Activated CD4-positive, alpha-beta T cell treated with anti-CD3 and anti-CD28 coated beads, Interleukin-10, Interleukin-2, amounts not matched to agents 100 ng/mL and 50 ng/mL, durations not matched to agents 16 hours and 8 hours (primary cell): ENCODE data around the gene NPAS1.

Experiments
- DNase-seq: peaks from one replicate; pipeline ENCODE4 v3.0.0-alpha.2; 2020

NPAS1 gene, protein sequence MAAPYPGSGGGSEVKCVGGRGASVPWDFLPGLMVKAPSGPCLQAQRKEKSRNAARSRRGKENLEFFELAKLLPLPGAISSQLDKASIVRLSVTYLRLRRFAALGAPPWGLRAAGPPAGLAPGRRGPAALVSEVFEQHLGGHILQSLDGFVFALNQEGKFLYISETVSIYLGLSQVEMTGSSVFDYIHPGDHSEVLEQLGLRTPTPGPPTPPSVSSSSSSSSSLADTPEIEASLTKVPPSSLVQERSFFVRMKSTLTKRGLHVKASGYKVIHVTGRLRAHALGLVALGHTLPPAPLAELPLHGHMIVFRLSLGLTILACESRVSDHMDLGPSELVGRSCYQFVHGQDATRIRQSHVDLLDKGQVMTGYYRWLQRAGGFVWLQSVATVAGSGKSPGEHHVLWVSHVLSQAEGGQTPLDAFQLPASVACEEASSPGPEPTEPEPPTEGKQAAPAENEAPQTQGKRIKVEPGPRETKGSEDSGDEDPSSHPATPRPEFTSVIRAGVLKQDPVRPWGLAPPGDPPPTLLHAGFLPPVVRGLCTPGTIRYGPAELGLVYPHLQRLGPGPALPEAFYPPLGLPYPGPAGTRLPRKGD

DNA sequence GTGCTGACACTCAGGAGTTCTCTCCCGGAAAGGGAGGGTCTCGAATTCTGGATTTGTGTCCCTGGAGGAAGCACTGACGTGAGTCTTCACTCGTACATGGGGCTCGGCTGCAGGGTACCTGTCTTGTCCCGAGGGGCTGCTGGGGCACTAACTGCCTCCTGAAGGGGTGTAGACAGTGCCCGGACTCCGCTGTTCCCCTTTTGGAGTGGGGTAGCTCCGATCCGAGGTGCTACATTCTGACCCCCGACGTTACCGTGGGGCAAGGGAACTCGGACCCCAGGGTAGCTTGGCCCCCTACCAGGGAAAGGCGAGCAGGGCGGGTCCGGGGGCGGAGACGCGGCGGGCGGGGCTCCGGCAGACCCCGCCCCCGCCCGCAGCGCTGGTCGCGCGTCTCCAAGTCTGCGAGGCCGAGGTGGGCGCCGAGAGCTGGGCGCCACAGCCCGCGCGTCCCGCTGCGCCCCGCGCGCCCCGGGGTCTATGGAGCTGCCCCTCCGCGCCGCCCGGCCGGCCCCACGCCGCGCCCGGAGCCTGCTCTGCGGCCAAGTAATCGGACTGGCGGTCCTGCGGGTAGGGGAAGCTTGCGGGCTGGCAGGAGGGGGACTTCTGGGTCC lies at the start of gene NPAS1:
TSS of gene NPAS1 (plus strand) at position 407 of the 611 bp plus-strand sequence. CDS start 1,211 bp downstream, outside the sequence.
- DNase-seq: no peak

DNA sequence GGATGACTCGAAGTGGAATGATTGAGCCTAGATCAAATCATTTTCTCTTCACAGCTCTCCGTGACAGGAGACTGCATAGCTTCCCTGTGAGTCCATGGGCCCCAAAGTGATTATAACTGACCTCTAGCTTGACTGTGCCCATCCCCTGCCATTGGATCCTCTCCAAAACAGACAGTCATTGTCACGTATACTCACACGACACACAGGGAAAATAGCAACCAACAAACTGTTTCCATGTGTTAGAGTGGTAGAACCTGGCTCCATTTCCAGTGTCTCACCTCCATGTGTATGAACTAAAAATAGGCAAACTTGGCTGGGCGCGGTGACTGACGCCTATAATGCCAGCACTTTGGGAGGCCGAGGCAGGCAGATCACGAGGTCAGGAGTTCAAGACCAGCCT lies 48.8 kb upstream of the NPAS1 start:
- no peak for DNase-seq

DNA sequence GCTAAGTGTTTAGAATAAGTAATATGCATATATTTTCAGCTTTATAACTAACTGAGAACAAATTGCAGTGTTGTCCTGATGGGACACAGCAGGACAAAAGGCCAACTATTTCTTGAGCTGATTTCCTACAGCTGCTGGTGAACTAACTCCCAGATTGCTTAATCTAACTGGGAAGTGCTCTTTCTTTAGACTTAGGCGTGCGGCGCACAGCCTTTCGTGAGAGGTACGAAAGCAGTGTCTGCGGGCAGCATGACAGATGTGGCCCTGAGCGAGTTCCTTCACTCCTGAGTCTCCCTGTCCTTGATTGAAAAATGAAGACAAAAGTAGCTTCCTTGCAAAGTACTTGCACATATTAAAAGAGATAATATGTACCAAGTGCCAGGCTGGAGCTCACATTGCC lies 47.3 kb upstream of the NPAS1 start:
- DNase-seq: no peak

DNA sequence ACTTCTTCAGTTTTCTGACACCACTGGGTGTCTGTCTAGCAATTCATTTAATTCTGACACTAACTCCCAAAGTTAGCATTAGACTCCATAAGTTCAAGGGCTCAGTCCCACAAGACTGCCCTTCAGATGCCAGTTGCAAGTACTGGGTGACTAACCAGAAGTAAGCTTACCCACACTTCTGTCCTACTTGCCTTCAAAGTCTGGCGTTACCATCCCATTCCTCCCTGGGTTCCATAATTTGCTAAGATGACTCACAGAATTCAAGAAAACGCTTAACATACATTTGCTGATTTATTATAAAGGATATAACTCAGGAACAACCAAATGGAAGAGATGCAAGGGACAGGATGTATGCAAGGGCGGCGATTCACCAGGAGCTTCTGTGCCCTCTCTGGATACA lies 45.5 kb upstream of the NPAS1 start:
- no peak for DNase-seq

DNA sequence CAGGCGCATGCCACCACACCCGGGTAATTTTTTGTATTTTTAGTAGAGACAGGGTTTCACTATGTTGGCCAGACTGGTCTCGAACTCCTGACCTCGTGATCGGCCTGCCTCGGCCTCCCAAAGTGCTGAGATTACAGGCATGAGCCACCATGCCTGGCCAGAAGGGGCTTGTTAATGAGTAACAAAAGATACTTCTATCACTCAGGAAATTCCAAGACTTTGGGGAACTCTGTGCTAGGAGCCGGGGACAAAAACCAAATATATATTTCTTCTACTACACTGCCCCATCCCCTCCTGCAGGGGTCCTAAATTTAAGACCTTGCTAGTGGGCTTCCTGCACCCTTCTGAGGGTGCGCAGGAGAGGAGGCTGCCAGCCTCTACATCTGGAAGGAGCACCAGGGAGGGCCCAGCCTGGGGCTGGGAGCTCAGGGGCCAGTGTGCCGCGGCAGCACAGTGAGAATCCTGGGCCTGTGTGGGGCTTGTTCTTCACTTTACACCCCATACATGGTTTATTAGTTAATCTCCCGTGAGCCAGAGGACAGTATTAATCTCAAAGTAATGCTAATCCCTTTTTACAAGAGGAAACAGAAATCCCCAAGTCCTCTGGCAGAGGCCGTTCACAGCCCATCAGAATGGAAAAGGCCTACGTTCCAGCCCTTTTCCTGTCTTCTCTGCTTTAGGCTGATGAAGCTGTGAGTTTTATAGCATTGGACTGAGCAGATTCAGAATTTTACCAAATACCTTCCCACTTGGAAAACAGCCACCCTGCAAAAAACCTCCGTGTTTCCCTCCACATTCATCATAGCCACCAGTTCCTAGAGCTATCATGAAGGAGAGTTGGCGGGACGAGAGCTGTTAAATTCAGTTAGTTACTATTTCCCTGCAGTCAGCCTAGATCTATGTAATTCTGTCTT lies 44.4 kb upstream of the NPAS1 start:
- no peak for DNase-seq

DNA sequence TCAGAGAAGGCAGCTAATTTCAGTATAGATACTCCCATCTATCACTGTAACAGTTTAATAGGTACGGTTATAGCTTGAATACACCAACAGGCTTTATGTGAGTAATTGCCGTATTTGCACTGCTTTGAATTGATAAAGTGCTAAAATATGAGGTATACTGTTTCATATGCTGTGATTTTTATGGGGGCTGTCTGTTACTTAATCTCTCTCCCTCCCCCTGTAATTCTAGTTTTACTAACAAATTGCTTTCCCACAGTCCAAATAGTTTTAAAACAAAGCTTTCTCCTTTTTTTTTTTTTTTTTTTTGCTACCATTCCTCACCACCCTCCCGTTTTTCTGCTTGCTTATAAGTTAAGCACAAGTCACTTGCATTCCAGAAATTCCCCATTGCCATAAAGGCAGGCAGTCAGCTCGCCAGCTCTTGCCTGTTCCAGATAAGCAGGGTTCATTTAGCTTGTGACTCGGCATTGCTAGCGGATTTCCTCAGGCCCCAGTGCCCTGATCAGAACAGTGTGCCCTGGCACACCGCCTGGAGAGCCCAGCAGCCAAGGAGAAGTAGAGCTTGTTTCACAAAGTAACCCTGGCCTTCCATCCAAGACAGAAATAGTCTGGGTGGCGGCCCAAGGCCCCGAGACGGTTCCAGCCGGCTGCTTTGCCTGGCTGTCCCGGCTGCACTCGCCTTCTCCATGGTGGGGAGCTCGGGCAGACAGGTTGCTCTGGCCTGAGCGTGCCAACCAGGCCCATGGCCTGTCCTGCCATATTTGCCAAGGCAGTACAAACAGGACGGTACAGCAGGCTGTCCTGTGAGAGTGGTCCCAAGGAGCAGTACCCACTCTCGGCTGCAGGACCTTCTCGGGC lies 43.5 kb upstream of the NPAS1 start:
- DNase-seq: no peak

DNA sequence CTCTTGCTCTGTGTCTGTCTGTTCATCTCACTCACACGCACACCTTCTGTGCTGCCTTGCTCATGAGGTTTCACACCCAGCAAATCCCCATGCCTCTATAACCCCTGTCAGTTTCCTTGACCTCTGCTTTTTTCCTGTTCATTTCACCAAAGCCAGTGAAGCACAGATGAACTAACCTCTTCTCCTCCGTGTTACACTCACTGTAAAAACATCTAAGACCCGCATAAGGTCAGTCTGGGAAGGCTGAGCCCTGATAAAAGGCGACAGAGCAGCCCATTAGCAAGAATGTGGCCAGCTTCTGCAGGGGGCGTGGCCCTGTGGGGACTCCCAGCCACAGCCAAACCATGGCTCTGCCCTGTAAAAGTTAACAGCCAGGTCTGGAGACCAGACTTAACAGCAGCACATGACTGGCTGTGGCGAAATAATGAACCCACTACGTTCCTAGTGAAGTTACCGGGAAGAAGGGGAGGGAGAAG lies 42.8 kb upstream of the NPAS1 start:
- no peak for DNase-seq

DNA sequence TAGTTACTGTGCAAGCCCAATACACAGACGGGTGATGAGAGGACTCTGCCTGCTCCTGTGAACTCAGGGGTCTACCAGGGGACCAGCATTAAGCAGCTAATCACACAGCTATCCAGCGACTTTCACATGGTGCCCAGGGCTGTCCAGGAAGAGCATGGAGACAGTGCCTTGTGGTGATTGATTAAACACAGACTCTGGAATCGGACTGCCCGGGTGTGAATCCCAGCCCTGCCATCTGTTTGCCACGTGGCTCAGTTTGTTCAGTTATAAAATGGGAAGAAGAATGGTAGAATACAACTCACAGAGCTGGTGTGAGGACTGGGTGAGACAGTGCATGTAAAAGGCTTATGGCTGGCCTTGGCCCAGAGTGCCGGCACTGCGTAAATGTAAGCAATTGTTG lies 42.1 kb upstream of the NPAS1 start:
- DNase-seq: no peak

DNA sequence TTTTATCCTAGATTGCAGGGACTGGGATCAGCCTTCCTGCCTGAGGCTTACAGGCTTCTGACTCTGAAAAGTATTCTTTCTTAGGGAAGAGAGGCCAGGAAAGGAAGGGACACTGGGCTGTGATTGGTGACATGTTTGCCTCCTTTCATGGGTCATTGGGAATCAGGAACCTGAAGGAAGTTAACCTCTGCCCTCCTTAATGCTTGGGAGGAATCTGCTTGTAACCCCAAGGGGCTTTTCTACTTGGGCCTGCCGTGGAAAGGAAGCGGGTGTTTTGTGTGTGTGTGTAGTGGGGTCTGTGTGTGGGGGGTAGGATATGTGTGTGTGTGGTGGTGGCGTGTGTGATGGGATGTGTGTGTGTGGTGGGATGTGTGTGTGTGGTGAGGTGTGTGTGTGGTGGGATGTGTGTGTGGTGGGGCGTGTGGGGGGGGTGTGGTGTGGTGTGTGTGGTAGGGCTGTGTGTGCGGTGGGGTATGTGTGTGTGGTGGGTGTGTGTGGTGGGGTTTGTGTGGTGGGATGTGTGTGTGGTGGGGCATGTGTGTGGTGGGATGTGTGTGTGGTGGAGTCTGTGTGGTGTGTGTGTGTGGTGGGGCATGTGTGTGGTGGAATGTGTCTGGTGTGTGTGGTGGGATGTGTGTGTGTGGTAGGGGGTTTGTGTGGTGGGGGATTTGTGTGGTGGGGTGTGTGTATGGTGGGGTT lies 41.3 kb upstream of the NPAS1 start:
- no peak for DNase-seq

DNA sequence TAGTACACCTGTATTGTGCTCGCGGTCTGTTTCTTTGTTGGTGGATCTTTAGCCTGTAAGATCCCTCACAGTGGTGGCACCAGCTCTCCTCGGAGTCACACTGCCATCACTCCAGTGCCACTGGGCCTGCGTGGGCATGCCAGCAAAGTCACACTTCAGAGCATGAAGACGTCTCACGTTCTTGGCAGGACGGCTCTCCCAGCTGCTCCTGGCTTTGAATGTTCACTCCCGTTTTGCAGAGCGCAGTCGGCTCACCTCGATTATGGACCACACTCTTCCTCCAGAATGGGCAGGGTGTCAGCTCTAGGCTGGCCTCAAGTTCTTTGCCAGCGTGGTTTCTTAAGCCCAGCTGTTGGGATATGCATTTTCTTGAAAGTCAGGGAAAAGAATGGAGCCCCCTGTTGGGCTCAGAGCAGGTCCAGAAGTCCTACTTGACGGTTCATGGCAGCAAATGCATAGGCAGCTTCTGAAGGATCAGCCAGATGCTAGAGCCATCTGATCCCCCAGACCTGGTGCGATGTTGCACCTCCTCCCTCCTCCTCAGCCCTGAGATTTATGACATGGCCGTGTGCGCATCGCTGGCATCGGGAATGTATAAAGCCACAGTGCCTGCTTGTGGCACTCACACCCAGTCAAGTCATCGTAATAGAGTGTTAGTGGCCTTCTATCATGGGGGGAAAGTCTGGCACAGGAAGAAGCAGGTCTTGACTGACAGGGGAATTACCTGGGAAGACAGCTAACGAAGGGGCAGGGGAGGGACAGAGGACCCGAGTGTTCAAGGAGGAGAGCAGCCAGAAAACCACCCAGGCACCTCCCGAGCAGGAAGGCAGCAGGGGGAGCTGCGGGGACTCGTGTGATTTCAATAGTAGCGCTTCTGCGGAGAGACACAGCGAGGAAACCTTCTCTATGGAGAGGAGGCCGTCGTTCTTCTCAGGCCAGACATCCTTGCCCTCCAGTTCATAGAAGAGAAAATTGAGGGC lies 40.2 kb upstream of the NPAS1 start:
- DNase-seq: no peak

DNA sequence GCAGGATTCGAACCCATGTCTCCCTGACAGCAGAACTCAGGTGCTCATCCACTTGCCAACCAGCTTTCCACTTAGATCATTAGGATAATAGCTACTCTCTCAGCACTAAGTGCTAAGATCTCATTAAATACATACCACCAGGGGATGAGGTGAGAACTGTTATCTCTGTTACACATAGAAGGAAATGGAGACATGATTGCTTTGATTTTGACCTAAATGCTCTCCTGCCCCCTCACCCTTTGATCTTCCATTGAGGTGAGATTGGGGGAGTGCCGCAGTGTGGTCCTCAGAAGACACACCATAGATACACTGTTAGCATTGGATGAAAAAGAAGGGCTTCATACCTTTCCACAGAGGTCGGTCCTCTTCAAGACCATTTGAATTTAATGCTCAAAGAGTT lies 38.9 kb upstream of the NPAS1 start:
- DNase-seq: no peak

DNA sequence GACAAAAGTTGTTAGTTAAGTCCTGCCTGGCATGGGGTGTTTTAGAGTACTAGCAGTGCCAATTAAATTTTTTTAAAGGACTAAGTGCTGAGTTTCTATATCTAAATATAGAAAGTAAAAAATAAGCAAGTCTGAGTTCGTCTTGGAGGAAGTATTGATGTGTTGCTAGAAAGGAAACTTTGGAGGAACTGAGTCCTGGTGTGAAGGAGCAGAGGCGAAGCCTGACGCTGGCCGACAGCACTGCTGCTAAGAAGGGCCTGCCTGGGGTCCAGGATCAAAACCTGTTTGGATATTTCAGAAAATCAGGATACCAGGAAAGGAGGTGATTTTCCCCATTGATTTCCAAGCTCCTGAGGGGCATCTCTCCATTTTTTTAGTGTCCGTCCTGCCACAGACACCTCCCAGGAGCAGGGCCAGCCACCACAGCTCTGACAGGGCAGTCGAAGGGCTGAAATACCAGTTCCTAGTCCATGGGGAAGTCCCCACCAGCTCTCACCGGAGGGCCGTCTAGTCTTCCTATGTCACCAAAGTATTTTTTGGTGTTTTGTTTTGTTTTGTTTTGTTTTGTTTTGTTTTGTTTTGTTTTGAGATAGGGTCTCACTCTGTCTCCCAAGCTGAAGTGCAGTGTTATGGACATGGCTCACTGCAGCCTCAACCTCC lies 38.2 kb upstream of the NPAS1 start:
- no peak for DNase-seq

DNA sequence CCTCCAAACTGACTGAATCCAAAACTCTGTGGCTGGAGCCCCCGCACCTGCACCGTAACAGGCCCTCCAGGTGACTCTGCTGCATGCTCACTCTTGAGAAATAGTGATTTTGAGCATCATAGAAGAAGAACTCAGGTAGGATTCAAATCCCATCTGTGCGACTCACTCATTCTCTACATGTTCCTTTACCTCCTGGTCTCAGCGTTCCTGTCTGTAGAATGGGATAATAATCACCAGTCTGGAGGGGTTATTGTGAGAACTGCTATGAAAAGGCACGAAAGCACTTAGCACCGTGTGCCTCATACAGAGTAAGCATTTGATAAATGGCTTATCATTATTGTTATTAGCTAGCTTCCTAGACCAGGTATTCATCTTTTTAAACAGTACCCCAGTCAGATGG lies 36.5 kb upstream of the NPAS1 start:
- no peak for DNase-seq

DNA sequence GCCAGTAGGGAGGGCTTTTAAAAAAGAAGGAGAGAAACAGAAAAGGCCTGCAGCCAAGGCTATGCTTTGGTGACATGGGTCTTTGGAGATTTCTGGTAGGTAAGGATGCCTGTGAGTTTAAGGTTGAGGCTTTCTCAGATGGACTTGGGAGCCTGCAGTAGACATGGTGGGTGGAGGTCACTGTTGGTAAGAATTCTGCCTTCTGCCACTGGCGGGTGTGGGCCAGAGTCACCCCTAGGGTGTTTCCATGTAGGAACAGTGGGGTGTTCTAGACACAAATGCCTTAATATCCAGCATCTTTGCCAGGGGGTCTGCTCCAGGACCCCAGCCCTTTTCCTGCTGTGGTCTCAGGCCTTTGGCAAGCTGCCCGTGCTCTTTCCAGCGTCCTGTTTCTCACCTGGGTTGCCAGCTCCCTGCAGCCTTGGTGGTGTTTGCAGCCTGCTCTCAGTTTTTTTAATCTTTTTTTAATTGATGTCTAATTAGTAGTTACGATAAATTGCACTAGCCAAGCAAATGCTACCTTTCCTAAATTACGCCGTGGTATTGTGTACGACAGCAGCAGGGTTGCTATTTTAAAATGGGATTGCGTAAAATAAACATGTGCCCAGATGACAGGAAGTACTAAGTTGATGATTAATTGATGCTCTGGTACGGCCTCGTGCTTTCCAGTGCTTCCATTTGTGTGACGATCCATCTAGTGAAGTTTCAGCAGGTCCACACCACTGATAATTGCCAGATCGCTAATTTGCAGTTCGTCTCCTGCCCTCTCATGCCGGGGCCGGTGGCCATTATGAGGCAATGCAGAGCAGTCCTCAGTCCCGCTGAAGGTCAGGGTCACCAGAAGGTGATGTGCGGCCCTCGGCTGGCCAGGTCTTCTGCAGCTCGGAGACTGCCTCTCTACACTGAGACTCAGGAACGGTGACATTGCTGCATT lies 35.3 kb upstream of the NPAS1 start:
- no peak for DNase-seq

DNA sequence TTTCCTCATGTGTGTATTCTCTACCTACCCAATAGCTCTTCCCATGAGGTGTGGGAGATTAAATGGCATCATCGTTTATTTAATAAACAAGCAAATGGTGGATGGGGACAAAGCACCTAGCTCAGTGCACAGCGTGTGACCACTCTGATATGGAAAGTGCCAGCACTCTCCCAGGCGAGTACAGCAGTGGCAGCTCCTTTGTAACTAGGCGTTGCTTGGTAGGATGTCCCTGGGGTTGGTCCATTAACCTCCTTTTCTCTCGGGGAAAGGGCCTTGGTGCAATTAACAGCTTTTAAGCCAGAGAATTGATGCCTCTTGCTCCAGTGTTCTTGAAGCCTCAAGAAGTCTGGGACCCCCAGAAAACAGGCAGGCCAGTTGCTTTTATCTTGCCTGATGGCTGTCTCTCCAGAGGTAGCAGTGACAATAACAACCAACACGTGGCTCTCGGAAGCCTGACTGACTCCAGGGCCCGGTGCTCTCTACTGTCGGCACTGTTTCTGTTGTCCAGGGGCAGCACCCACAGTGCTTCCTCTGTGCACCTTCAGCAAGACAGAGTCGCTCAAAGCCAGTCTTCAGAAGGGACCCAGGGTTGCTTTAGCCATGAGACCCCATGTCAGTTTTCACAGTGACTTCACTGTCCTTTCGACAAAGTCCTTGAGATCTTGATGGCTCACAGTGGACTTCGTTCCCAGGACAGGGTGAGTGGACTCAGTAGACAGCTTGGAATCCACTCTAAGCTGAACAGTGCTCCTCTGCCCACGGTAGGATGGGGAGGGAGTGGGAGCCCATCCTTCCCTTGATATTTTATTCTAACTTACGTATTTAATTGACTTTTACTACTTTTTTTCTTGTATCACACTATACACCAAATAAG lies 33.9 kb upstream of the NPAS1 start:
- no peak for DNase-seq

DNA sequence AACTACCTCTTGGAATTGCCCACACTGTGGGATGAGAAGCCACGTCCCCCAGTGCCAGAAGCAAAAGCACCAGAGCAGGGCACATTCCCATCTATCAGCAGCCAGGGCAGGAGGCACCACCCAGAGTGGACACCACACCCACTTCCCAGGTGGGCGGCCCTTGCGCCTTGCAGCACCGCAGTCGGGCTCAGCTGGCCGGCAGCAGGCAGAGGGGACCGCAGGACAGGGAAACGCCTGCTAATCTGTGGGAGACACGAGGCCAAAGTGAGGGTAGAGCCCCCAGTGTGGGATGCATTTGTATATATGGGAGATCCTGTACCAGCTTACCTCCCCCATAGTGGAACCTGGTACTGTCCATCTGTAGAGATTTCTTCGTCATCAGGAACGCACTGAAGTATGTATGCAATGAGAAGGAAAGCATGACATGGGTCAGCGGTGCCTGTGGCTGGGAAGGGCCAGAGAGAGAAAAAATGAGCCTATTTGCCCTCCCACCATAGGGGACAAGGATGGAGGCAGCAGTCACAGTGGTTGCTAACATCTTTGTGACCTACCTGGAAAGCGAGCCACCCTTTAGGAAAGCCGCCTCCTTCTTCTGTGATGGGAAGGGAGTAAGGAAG lies 30.9 kb upstream of the NPAS1 start:
- DNase-seq: no peak
